HG03439 (cell line): ENCODE measurements around the gene PACS1.

Source experiments
- ATAC-seq: cut with Tn5 transposase; IDR thresholded peaks from one replicate; pipeline ENCODE4 v1.9.1; 2021; ENCODE audit warnings: mild to moderate bottlenecking, moderate library complexity; ENCODE audit not compliant: unreplicated experiment

The PACS1 gene

DNA sequence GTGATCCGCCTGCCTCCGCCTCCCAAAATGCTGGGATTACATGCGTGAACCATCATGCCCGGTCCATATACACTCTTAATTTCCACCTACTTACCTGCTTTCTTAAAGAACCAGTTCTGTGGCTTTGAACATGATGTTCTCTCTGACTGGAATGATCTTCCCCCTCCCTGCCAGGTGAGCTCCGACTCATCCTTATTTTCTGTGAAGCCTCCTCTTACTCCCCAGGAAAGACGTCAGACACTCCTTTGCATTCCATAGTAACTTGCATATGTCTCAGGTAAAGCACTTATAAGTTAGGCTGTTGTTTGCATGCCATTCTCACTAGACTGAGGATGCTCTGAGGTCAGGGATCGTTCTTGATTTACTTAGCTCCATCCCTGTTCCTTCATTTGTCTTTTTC is 106.6 kb downstream of the PACS1 start:
- no peak for ATAC-seq

DNA sequence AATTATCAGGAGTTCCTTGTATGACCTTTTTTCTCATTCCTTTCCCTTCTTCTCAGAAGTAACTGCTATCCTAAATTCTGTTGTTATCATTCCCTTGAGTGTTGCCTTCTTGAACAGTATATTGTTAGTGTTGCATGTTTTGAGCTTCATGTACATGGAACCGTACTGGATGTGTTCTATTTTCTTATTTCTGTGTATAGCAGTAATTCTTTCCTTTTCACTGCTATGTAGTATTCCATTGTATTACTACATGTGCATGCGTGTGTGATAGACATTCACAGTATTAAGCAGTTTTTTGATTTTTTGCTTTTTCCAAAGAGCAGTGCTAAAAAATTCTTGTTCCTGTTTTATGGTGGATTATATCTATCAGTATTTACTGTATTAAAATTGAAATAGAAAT is 108.1 kb downstream of the PACS1 start:
- no peak for ATAC-seq

DNA sequence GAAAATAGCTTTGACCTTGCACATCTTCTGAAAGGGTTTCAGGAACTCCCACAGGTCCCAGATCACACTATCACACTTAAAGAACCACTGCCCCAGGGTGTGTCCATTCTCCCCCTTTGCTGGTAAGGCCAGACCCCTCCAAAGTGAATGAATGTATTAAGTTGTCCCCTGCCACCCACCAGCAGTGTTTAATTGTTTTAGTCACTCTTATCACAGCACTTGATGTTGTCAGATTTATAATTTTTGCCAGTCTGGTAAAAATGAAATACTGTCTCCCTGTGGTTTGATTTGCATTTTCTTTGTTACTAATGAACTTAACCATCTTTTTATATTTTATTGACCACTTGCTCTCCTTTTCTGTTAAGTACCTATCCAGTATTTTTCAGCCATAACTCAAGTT is 108.8 kb downstream of the PACS1 start:
- ATAC-seq: no peak

GRCh38 chr11:66181632-66182315 is 111.7 kb downstream of the PACS1 start:
- no peak for ATAC-seq

DNA sequence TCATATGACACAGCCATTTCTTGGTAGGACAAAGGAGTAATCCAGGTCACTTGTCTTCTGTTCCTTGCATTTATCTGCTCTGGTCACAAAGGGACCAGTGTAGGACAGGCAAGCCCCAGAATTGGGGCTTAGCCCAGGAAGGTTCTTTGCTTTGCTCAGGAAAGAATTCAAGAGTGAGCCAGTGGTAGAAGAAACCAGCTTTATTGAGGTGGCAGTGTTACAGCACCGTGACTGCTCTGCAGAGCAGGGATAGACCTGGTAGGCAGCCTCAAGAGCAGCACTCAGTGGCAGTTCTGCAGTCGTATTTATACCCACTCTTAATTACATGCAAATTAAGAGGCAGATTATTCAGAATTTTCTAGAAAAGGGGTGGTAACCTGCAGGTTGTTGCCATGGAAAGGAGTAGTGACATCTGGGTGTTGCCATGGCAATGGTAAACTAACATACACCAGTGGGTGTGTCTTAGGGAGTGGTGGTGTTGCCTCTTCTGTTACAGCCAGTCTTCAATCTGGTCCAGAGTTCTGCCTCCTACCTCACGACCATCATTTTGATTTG is 113.5 kb downstream of the PACS1 start:
- ATAC-seq: no peak

- no peak for ATAC-seq
Measured at GRCh38 chr11:66184728-66185127, 114.7 kb downstream of the PACS1 start.

DNA sequence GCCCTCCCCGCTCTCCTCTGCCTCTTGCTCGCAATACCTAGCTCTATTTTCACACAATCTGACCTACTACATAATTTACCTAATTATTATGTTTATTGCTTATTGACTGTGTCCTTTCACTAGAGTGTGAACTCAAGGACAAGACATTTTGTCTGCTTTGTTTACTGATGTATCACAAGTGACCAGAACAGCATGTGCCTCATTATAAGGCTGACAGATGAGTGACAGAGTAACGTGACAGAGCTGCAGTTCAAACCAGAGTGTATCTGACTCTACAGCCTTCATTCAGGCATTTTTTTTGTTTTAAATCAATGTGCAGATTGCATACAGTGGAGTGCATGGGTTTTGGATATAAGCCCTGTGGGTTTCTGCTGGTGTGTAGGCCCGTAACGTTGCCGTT is 116.4 kb downstream of the PACS1 start:
- no peak for ATAC-seq

GRCh38 chr11:66187453-66187852 is 117.4 kb downstream of the PACS1 start:
- no peak for ATAC-seq

DNA sequence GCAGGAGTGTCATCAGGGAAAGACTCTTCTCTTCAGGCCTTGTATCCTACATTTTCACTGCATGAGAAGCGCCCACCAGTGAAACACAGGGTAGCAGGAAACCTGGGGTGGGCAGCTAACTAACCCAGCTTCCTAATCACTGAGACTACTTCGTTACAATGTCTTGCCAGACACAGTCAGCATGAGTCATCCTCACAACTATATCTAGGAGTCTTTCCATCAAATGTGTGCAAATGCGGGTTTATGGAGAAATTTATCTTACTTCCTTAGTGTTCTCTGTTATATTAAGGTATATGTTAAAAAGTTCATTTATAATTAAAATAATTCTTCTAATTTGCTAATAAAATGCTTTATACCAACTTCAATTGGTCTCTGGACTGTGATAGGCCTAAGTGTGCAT is 118.5 kb downstream of the PACS1 start:
- no peak for ATAC-seq

GRCh38 chr11:66189031-66189745 is 119.1 kb downstream of the PACS1 start:
- ATAC-seq: no peak

DNA sequence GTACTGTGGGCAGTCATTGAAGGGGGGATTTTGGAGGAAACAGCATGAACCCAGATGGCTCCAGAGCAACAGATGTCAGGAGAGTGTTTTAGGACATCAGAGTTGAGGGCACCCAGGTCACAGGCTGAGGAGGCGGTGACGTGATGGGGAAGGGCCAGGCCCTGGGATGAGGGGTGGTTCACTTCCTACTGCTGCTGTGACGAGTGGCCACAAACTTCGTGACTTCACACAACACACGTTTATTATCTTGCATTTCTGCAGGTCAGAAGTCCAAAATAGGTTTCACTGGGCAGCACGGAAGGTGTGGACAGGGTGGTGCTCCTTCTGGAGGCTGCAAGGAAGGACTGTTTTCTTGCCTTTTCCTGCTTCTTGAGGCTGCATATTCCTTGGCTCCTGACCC is 120.7 kb downstream of the PACS1 start:
- no peak for ATAC-seq

DNA sequence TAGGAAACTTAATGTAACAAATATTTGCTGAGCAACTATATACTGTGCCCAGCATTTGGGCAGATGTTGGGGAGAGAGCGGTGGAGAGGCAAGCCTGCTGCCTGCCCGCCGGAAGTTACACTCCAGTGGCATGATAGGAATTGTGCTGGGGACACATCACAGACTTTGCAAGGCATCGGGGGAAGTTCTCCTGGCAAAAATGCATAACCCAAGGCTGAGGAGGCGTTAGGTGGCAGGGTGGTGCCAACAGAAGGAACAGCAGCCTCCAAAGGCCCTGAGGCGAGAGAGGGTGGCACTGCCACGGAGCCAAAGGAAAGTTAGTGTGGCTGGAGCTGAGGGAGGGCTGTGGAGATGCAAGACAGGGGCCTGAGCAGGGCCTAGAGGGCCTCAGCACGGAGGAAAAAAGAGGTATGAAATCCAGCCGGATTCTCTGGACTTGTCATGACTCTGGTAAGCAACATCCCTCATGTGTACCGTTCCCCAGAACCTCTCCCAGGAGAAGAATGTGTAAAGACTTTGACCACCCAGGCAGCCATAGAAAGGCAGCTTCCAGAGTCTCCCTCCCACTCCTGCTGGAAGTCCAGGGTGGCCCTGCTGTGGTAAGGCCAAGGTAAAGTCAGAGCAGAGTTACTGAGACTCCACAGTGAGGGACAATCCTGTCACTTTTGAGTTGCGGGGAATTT is 122.2 kb downstream of the PACS1 start:
- no peak for ATAC-seq

DNA sequence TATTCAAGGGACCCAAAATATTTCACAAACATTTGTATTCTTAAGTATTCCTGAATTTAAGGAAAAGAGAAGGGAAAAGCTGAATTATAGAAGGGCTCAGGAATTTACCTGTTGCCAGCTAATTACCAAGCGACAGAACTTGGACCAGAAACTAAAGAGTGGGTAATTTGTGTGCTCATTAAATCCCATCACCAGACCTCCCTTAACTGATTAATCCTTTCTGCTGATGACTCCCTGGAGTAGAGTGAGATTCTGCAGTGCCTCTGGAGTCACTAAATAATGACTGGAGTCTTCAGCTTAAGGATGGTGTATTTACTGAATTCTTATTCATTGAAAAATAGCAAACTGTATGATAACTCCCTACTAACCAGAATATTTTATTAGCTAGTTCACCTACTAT is 124.3 kb downstream of the PACS1 start:
- no peak for ATAC-seq

DNA sequence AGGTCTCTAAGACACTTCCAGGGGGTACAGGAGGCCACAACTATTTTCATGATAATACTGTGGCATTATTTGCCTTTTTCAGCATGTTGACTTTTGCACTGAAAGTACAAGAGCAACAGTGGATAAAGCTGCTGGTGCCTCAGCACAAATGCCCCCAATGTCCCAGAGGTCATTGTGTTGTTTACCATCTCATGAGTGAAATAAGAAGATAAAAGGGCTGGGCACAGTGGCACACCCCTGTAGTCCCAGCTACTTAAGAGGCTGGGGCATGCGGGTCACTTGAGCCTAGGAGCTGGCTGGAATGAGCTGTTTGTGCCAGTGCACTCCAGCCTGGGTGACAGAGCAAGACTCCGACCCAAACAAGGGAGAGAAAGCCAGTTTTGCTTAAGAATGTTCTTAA is 125.8 kb downstream of the PACS1 start:
- ATAC-seq: no peak

- ATAC-seq: no peak
Measured at GRCh38 chr11:66203847-66204246, 133.8 kb downstream of the PACS1 start.

GRCh38 chr11:66204412-66204811 is 134.3 kb downstream of the PACS1 start:
- ATAC-seq: no peak

DNA sequence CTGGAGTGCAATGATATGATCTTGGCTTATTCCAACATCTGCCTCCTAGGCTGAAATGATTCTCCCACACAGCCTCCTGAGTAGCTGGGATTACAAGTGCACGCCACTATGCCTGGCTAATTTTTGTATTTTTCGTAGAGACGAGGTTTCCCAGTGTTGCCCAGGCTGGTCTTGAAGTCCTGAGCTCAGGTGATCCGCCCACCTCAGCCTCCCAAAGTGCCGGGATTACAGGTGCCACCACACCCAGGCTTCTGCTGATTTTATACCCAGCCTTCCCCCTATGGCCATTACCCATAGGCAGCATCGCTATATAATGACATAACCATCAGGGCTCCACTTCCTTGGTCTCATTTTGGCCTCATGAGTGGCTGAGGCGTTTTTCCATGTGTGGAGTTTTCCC is 137.7 kb downstream of the PACS1 start:
- ATAC-seq: no peak

DNA sequence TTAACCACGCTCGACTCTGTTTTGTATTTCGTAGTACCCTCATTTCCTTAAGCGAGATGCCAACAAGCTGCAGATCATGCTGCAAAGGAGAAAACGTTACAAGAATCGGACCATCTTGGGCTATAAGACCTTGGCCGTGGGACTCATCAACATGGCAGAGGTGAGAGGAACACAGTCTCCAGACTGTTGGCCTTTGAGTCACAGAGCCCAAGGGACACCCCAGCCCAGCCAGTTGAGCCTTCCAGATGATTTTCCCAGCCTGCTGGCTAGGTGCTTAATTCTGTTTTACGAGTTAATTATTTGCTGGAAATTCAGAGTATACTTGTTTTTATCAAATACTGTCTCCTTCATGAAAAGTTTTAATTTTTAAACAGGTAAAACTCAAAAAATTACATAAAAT is 141.0 kb downstream of the PACS1 start:
- ATAC-seq: no peak

GRCh38 chr11:66216911-66217310 is 146.8 kb downstream of the PACS1 start:
- ATAC-seq: no peak

DNA sequence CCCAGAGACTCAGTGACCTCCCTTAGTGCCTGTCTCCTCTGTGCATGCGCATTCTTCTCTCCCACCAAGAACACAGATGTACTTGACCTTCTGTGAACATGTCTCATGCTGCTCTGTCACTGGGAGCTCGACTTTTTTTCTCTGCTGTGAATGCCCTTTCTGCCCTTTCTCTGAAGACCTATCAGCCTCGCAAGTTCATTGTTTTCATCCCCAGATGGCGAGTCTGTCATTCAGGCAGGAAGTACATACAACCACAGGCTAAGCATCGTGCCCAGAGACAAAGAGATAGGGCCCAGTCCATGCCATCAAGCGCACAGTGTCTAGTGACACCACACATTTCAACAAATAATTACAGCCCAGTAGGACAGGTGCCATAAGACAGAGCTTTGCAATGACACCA is 148.0 kb downstream of the PACS1 start:
- no peak for ATAC-seq

GRCh38 chr11:66218846-66219620 is 149.0 kb downstream of the PACS1 start:
- no peak for ATAC-seq
